Heart right ventricle (tissue), 16 donors: Measurements from ENCODE around the gene CASKIN1. TPM values are rescaled to one million over a fixed set of nuclear protein-coding genes. Genes with fewer than 3 reads are reported as not detected.

Source experiments
- ATAC-seq, 8 donors: fragments of 200-7000 bp; cut with Tn5 transposase; one replicate each; pipeline ENCODE4 v1.9.1; 2020; ENCODE audit warnings: mild to moderate bottlenecking in 8 of 8, moderate library complexity in 8 of 8, moderate number of reproducible peaks in 1 of 8
- DNase-seq, 2 donors: peaks; one replicate each; pipeline ENCODE4 v3.0.0-alpha.2; 2020
- H3K27ac ChIP-seq, 10 donors: fragments of 200-600 bp; sonication (generic) in 2 of 10; one replicate each; pipeline versions ENCODE4 v1.5.0 to v1.8.0; 2020 to 2022; ENCODE audit warnings: mild to moderate bottlenecking in 3 of 10
- H3K27me3 ChIP-seq, 7 donors: fragments of 200-600 bp; one replicate each; pipeline ENCODE4 v1.8.0; 2021 to 2022; ENCODE audit warnings: mild to moderate bottlenecking in 2 of 7
- H3K36me3 ChIP-seq, 9 donors: fragments of 200-600 bp; sonication (generic) in 1 of 9; one replicate each; pipeline versions ENCODE4 v1.5.0 to v1.8.0; 2020 to 2022; ENCODE audit warnings: mild to moderate bottlenecking in 2 of 9
- H3K4me1 ChIP-seq, 9 donors: fragments of 200-600 bp; sonication (generic) in 1 of 9; one replicate each; pipeline versions ENCODE4 v1.5.0 to v1.8.0; 2020 to 2022; ENCODE audit warnings: mild to moderate bottlenecking in 4 of 9
- H3K4me3 ChIP-seq, 10 donors: fragments of 200-600 bp; sonication (generic) in 2 of 10; one replicate each; pipeline versions ENCODE4 v1.5.0 to v1.8.0; 2020 to 2022; ENCODE audit warnings: mild to moderate bottlenecking in 7 of 10, moderate library complexity in 2 of 10
- H3K9me3 ChIP-seq, 11 donors: fragments of 200-600 bp in 10 of 11; sonication (generic) in 2 of 11; one replicate each; pipeline versions ENCODE4 v1.5.0 to v1.8.0; 2013 to 2022; ENCODE audit warnings: mild to moderate bottlenecking in 2 of 11, control low read depth in 1 of 11, moderate library complexity in 1 of 11
- WGBS, 2 donors: extraction: QIAGEN DNeasy Blood & Tissue Kit; methylation state at CpG; one replicate each; pipeline ENCODE4 v1.1.7; 2013; ENCODE audit warnings: inconsistent platforms in 1 of 2; 5-methylcytosine and 5-hydroxymethylcytosine counted together
- intact Hi-C, 10 donors: fragments of 100-400 bp; cut with DNase I; formaldehyde crosslinking; loops; one replicate each; pipeline versions ENCODE4 v1.11.1 to v1.14.2; 2022
- polyA plus RNA-seq, 2 donors: library from polyadenylated mRNA; stranded (reverse); fragments of 200-250 nt; gene quantifications; one replicate each; pipeline ENCODE4 v1.2.3, GENCODE V29; 2013
- total RNA-seq, 10 donors: library from RNA; stranded (reverse); fragmentation: NEBNext Ultra II Directional in 3 of 10; extraction: Animal tissue kit (Norgen Biotek cat#: 25700) in 3 of 10; gene quantifications; one replicate each; pipeline versions ENCODE4 v1.2.1 to v1.2.4, GENCODE V29; 2021 to 2023
- TF ChIP-seq, protein P1 (sequence below), 9 donors: fragments of 200-600 bp; sonication (generic) in 2 of 9; IDR thresholded peaks; one replicate each; pipeline versions ENCODE4 v1.5.0 to v1.8.0; 2021 to 2022; ENCODE audit warnings: antibody characterized with exemption in 9 of 9, mild to moderate bottlenecking in 5 of 9, moderate library complexity in 1 of 9
- donor health status: Arrhythmogenic right ventricular cardiomyopathy.
- donor health status: ischemic (EF 13 %, LVEDD 7.1; RV severe dilation, severe dysfunction).
- donor health status: healthy with polysubstance abuse.
- donor health status: DM: no; HTN: yes; CAD: no.
- donor health status: DM: no; HTN: no; CAD: no.
- donor health status: ischemic (EF 25% LVEDD 6.9; RV normal size, moderate dysfunction).
- donor health status: ischemic (EF 25% LVEDD 5.7; RV mildly dilated, moderate dysfunction).
- donor health status: healthy.
- donor health status: DM: yes; HTN: yes; CAD: no.
- donor health status: Ischemic cardiomyopathy.
- donor health status: ischemic (EF 35%, LVEDD 5.7; RV mildly dilated, moderate dysfunction).
- donor health status: nonischemic (EF 11% LVEDD 7.7; RV severe dilation, severe dysfunction).
- donor health status: DM: yes; HTN: yes; CAD: no.
- donor health status: PGD.
- donor health status: ischemic (EF 29% LVEDD 5.4; RV normal size, mild dysfunction).
- donor health status: nonischemic (EF 23%, LVEDD 6.1; RV moderate dilation, normal function).

CASKIN1 gene
- total and polyA plus RNA-seq, 12 donors, result 0.24 to 6.0 (median 1.1) TPM

- DNase-seq (no peak), ATAC-seq (no peak)
- H3K4me1 ChIP-seq, result peaks cover 28 to 79% (median 62%) of the 10 kb centered on the region in 9 donors
- TF ChIP-seq, protein P1, sequence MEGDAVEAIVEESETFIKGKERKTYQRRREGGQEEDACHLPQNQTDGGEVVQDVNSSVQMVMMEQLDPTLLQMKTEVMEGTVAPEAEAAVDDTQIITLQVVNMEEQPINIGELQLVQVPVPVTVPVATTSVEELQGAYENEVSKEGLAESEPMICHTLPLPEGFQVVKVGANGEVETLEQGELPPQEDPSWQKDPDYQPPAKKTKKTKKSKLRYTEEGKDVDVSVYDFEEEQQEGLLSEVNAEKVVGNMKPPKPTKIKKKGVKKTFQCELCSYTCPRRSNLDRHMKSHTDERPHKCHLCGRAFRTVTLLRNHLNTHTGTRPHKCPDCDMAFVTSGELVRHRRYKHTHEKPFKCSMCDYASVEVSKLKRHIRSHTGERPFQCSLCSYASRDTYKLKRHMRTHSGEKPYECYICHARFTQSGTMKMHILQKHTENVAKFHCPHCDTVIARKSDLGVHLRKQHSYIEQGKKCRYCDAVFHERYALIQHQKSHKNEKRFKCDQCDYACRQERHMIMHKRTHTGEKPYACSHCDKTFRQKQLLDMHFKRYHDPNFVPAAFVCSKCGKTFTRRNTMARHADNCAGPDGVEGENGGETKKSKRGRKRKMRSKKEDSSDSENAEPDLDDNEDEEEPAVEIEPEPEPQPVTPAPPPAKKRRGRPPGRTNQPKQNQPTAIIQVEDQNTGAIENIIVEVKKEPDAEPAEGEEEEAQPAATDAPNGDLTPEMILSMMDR (IDR thresholded peaks at IDR 0.05), result no peak
- H3K4me3 ChIP-seq, result peak overlapping the region in 2 of 10 donors; percentile 77 to 86
- WGBS, 2 donors, result 84 to 90% methylated on average over 27 of the region's 27 CpGs
- peaks cover 0 to 14% (median 0%) of the 10 kb centered on the region in 9 donors for H3K36me3 ChIP-seq
- intact Hi-C loops, result loop anchor here in 3 of 10 donors (5.0 to 10.0 kb wide), 3 partner anchors 50 to 347 kb away; partner anchors contain the start of genes ECI1 (in 1 of the 3) and MLST8 (in 1 of the 3)
- H3K27ac ChIP-seq, result peak overlapping the region in 1 of 10 donors; percentile 89
- H3K9me3 ChIP-seq, result no peaks in the 10 kb centered on the region
- H3K27me3 ChIP-seq, result no peaks in the 10 kb centered on the region
These were observed 38.7 kb downstream of the CASKIN1 start for GRCh38 chr16:2157480-2158261.

- intact Hi-C loops, result loop anchor here in 3 of 10 donors (5.0 to 10.0 kb wide), 3 partner anchors 50 to 348 kb away; partner anchors contain the start of genes ECI1 (in 1 of the 3) and MLST8 (in 1 of the 3)
- H3K27ac ChIP-seq, result peak overlapping the region in 3 of 10 donors; percentile 69 to 89 (median 84)
- no peaks in the 10 kb centered on the region for H3K9me3 ChIP-seq
- ATAC-seq (no peak), DNase-seq (no peak)
- H3K4me1 ChIP-seq, result peaks cover 35 to 84% (median 71%) of the 10 kb centered on the region in 9 donors
- H3K36me3 ChIP-seq, result peaks cover 0 to 22% (median 0%) of the 10 kb centered on the region in 9 donors
- peak overlapping the region in 7 of 10 donors; percentile 68 to 92 (median 85) for H3K4me3 ChIP-seq
- TF ChIP-seq, protein P1 (IDR thresholded peaks at IDR 0.05), result no peak
- no peaks in the 10 kb centered on the region for H3K27me3 ChIP-seq
- WGBS, 2 donors, result 73 to 89% methylated on average over 4 to 5 of the region's 5 CpGs
These were observed 39.6 kb downstream of the CASKIN1 start for GRCh38 chr16:2156849-2157224.

DNA sequence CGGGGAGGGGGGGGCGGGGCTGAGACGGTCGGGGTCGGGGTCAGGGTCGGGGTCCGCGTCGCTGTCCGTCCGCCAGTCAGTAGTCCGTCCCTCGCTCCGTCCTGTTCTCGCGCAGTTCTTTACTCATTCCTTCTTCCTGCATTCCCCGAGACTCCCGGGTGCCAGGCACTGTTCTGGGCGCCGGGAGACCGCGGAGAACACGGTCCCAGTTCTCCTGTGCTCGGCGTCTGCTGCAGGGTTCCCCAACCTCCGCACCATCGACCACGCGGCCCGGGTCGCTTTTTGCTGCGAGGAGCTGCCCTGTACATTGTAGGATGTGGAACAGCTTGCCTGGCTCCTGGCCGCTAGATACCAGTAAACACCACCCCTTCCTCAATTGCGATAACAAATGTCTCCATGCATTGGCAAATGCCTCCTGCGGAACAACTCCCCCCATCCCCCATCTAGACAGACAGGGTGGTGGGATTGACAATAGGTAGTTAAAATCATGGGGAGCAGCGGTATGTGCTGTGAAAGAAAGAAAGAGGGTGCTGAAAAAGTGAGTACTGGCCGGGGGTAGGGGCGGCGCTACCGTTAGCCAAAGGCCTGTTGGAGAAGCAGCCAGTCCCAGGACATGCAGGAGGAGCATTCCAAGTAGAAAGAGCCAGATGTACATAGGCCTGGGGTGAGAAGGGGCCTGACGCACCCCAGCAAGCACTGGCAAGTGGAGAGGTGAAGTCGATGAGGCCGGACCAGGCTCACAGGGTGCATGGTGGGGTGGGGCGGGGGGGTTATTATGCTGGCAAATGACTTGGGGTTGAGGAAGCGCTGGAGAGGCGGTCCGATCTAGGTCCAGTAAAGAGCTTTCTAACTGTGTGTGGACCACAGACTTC, 40.2 kb downstream of the CASKIN1 start:
- peak overlapping the region in 9 of 10 donors; percentile 11 to 89 (median 82) for H3K27ac ChIP-seq
- intact Hi-C loops, result loop anchor here in 3 of 10 donors (5.0 to 10.0 kb wide), 3 partner anchors 51 to 349 kb away; partner anchors contain the start of genes ECI1 (in 1 of the 3) and MLST8 (in 1 of the 3)
- H3K36me3 ChIP-seq, result peaks cover 0 to 28% (median 2%) of the 10 kb centered on the region in 9 donors
- TF ChIP-seq, protein P1 (IDR thresholded peaks at IDR 0.05), result no peak
- WGBS, 2 donors, result 7 to 8% methylated on average over 43 to 47 of the region's 47 CpGs
- H3K4me3 ChIP-seq, result peak overlapping the region; percentile 50 to 92 (median 80)
- H3K4me1 ChIP-seq, result peaks cover 37 to 86% (median 73%) of the 10 kb centered on the region in 9 donors
- no peaks in the 10 kb centered on the region for H3K27me3 ChIP-seq
- ATAC-seq (no peak), DNase-seq (no peak)
- H3K9me3 ChIP-seq, result no peaks in the 10 kb centered on the region
